ENCODE results near the gene DNAI7. TPM values are rescaled to one million over a fixed set of nuclear protein-coding genes. Genes with fewer than 3 reads are reported as not detected.
A peak's percentile ranks its signal among the peaks of the same experiment; 100 is the strongest.

DNAI7 gene, protein sequence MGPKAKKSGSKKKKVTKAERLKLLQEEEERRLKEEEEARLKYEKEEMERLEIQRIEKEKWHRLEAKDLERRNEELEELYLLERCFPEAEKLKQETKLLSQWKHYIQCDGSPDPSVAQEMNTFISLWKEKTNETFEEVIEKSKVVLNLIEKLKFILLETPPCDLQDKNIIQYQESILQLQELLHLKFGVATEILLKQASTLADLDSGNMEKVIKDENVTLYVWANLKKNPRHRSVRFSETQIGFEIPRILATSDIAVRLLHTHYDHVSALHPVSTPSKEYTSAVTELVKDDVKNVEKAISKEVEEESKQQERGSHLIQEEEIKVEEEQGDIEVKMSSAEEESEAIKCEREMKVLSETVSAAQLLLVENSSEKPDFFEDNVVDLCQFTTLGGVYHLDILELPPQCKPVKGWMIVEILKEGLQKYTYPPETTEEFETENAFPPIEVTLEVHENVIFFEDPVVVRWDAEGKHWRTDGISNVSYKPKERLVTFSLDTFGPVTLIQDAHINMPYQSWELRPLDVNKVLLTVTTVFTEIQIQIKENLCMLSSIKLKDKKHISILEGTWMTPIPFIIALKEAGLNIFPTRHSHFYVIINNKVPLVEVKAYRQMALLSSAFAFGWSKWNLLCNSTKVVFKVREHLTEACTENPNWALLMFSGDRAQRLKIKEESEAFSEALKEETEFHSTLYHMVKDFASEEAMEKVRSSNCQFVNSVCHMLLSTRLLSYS
- total RNA-seq, result not detected
- polyA plus RNA-seq, result not detected

DNA sequence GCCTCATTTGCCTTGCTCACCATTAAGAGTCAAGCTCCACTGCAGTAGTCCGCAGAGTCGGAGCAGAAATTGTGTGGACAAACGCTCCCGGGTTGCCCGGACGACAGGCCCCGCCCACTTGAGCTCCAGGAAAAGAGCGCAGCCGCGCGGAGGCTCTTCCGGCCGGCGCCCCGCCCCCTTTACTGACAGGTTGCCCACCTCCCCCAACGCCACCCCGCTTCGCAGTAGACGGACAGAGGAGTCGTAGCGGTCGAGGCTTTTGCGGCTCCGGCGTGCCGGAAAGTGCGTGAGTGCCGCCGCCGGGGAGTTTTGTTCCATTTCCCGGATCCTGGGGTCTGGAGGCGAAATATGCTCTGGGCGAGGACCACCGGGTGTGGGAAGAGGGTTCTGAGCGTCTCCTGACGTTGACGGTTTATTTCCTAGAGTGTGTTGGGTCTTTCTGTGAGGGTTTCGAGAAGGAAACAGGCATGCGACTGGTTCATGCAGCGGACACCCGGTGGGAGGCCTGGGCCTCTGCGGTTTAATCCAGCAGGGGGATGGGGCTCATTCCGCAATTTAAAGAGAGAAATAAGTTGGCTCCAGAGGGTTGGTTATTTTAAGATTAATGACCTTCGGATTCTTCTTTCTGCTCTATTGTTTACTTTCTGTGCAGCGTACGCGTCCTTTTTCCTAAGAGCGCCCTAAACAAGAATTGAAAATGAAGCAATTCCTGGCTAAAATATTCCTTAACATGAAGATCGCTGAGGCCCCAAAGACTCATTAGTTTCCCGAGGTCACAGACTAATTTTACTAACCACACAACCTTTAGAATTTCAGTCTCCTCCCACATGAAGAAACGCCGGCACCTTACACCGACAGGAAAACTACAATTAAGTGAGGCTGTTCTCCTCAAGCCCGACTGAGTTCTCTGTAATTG lies at the start of gene DNAI7, which contains the start of gene ETFRF1:
TSS of gene DNAI7 (minus strand) at position 105 of the 916 bp plus-strand sequence. CDS start at position 23, 82 bp downstream.
TSS of gene ETFRF1 (plus strand) at position 182 of the 916 bp plus-strand sequence. CDS start 8,720 bp downstream, outside the sequence.
- Mint-ChIP-seq H3K4me1 (peaks cover 31 to 54% (median 49%) of the 10 kb centered on the region in 3 donors), H3K9me3 (no peaks in the 10 kb centered on the region), H3K27me3 (peaks cover 0 to 6% of the 10 kb centered on the region in 2 donors), H3K4me3 (peak within 1 kb of the TSS; percentile 96 to 99 (median 97)), H3K36me3 (peaks cover 0 to 19% (median 4%) of the 10 kb centered on the region in 3 donors), H3K27ac (peak within 1 kb of the TSS; percentile 99 to 100 (median 99))
- Histone ChIP-seq H3K9me3 (ENCODE audit: low read length) (no peaks in the 10 kb centered on the region), H3K36me3 (ENCODE audit: insufficient read depth, low read length) (no peaks in the 10 kb centered on the region), H3K27me3 (ENCODE audit: insufficient read depth, low read length, poor library complexity, severe bottlenecking) (no peaks in the 10 kb centered on the region), H3K4me1 (ENCODE audit: insufficient read depth, low read length) (peaks cover 15% of the 10 kb centered on the region), H3K27ac (ENCODE audit: low read depth, low read length) (peak within 1 kb of the TSS; percentile 95), H3K4me3 (ENCODE audit: low read length) (peak within 1 kb of the TSS; percentile 84)
- POLR2A ChIA-PET, result interaction anchor here (0.6 to 1.8 kb wide), 5 partner anchors 10 to 144 kb away, joined by 4 to 10 read pairs (median 5); partner anchors contain the start of gene KRAS
- DNase-seq, result peak; percentile 95 to 98 (median 96)
- CTCF ChIA-PET, result interaction anchor here (0.9 to 1.2 kb wide), 7 partner anchors 8 to 194 kb away, joined by 3 to 6 read pairs (median 3); no protein-coding TSS in a partner anchor

DNA sequence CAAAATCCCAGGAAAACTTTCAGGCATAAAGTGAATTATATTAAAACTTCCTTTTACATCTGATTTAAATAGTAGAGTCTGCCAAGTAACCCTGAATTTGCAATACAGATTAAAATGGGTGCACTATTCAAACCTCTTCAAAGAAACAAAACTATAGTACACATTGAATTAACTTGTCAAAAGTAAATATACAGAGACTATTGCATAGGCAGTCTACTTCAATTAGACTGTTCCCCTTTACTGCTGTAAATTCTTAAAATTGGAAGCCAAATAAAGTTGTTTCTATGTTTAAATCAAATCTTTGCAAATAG lies 48.7 kb upstream of the DNAI7 start:
- Histone ChIP-seq H3K27ac (ENCODE audit: low read depth, low read length) (no peak overlapping the region), H3K4me1 (ENCODE audit: insufficient read depth, low read length) (peaks cover 10% of the 10 kb centered on the region), H3K4me3 (ENCODE audit: low read length) (no peak overlapping the region), H3K36me3 (ENCODE audit: insufficient read depth, low read length) (peaks cover 9% of the 10 kb centered on the region), H3K27me3 (ENCODE audit: insufficient read depth, low read length, poor library complexity, severe bottlenecking) (no peaks in the 10 kb centered on the region), H3K9me3 (ENCODE audit: low read length) (no peaks in the 10 kb centered on the region)
- Mint-ChIP-seq H3K27ac (peak overlapping the region in 4 of 8 donors; percentile 17 to 61 (median 24)), H3K9me3 (peaks cover 0 to 2% (median 0%) of the 10 kb centered on the region in 5 donors), H3K4me3 (no peak overlapping the region), H3K27me3 (no peaks in the 10 kb centered on the region), H3K4me1 (peaks cover 42 to 84% (median 74%) of the 10 kb centered on the region in 3 donors), H3K36me3 (peaks cover 0 to 61% (median 12%) of the 10 kb centered on the region in 3 donors)
- ChIA-PET CTCF (no interaction called here), POLR2A (no interaction called here)
- no peak for DNase-seq

DNA sequence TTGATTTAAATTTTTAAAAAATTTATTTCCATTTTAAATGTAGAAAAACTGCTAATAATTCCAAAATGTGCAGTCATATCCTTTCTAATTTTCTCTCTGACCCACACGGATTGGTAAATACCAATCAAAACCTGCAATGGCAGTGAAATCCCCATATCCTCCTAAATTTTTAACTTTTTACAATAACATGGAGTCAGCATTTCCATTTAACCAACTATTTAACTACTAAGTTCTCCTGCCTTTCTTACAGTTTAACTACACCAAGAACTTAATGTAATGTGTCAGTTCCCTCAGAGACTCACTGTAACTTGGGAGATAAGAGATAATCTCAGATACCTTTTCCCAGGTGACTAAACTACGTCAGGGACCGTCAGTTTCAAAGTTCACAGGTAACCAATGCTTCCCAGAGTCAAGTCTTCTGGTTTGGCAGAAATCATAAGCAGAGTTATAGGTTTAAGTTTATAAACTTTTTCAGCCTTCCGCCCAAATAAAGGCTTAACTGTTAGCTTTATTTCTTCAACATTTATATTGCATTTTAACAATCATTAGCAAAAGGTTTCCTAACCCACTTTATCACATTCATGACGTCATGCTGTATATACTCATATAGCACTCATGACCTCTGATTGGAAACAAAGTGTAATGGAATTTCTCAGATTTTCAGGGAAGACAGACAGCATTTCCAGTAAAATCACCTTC lies 48.2 kb upstream of the DNAI7 start:
- no peak for DNase-seq
- H3K4me3 Mint-ChIP-seq, result no peak overlapping the region
- no peak overlapping the region for H3K4me3 ChIP-seq (ENCODE audit: low read length)
- no peaks in the 10 kb centered on the region for H3K27me3 Mint-ChIP-seq
- ChIA-PET POLR2A (interaction anchor here (2.8 kb wide), 1 partner anchor 8 kb away, joined by 41 read pairs; the partner anchor contains the start of gene KRAS), CTCF (no interaction called here)
- H3K27ac Mint-ChIP-seq, result peak overlapping the region in 5 of 8 donors; percentile 17 to 76 (median 61)
- H3K27ac ChIP-seq (ENCODE audit: low read depth, low read length), result no peak overlapping the region
- H3K4me1 Mint-ChIP-seq, result peaks cover 38 to 84% (median 72%) of the 10 kb centered on the region in 3 donors
- H3K36me3 Mint-ChIP-seq, result peaks cover 0 to 62% (median 12%) of the 10 kb centered on the region in 3 donors
- H3K9me3 ChIP-seq (ENCODE audit: low read length), result no peaks in the 10 kb centered on the region
- no peaks in the 10 kb centered on the region for H3K27me3 ChIP-seq (ENCODE audit: insufficient read depth, low read length, poor library complexity, severe bottlenecking)
- peaks cover 0 to 2% (median 0%) of the 10 kb centered on the region in 5 donors for H3K9me3 Mint-ChIP-seq
- peaks cover 9% of the 10 kb centered on the region for H3K36me3 ChIP-seq (ENCODE audit: insufficient read depth, low read length)
- H3K4me1 ChIP-seq (ENCODE audit: insufficient read depth, low read length), result peaks cover 10% of the 10 kb centered on the region

DNA sequence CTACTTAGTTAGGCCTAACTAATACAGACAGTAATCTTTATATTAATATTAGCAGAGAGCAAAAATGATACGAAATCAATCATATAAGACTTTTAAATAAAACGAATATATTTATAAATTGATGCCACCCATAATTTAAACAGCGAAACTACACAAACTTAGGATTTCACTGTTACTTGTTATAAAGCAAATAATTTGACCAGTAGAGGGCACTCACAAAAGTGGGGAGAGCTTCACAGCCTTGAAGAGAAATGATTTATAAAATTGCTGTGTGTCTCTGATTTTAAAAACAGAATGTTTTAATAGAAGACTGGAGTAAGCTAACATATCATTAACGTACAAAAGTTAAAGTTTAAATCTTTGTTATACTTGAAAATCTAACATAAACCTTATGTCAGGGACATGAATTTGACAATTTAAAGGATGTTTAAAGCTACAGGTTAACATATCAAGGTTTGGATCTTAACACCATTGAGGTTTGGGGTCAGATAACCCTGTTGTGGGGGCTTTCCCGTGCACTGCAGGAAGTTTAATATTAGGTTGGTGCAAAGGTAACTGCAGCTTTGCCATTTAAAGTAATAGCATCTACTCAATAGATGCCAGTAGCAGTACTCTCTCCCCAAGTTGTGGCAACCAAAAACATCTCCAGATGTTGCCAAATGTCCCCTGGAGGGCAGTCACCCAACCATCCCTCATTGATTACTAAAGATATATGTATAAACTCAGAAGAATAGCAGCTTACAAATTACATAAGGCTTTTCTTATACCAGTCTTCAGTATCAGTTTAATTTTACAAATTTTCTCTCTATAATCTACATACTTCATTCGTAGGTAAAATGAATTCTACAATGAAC lies 46.4 kb upstream of the DNAI7 start:
- Histone ChIP-seq H3K27me3 (ENCODE audit: insufficient read depth, low read length, poor library complexity, severe bottlenecking) (no peaks in the 10 kb centered on the region), H3K27ac (ENCODE audit: low read depth, low read length) (no peak overlapping the region), H3K9me3 (ENCODE audit: low read length) (no peaks in the 10 kb centered on the region), H3K36me3 (ENCODE audit: insufficient read depth, low read length) (peaks cover 9% of the 10 kb centered on the region), H3K4me1 (ENCODE audit: insufficient read depth, low read length) (peaks cover 10% of the 10 kb centered on the region), H3K4me3 (ENCODE audit: low read length) (no peak overlapping the region)
- Mint-ChIP-seq H3K36me3 (peaks cover 0 to 72% (median 16%) of the 10 kb centered on the region in 3 donors), H3K9me3 (no peaks in the 10 kb centered on the region), H3K27me3 (no peaks in the 10 kb centered on the region), H3K4me3 (peak overlapping the region in 3 of 7 donors; percentile 14 to 34 (median 34)), H3K4me1 (peaks cover 33 to 90% (median 79%) of the 10 kb centered on the region in 3 donors), H3K27ac (peak overlapping the region; percentile 52 to 96 (median 86))
- ChIA-PET CTCF (interaction anchor here (0.7 to 1.9 kb wide), 18 partner anchors 8 to 244 kb away, joined by 3 to 23 read pairs (median 4); partner anchors contain the start of gene KRAS), POLR2A (interaction anchor here (0.7 to 2.8 kb wide), 6 partner anchors 10 to 193 kb away, joined by 3 to 41 read pairs (median 3); partner anchors contain the start of genes DNAI7, ETFRF1 and KRAS)
- DNase-seq, result peak; percentile 22 to 77 (median 69)

DNA sequence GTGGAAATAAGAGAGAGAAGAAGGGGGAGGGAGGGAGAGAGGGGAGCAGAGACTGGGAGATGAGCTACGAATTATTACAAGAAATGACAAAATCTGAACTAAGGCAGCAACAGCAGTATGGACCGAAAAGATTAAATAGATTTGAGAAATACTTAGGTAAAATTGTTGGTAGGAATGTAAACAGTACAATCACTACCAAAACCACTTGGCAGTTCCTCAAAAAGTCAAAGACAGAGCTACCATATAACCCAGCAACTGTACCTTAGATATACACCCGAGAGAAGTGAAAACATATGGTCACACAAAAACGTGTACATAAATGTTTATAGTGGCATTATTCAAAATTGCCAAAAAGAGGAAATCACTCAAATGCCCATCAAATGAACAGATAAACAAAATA lies 41.7 kb upstream of the DNAI7 start:
- H3K36me3 ChIP-seq (ENCODE audit: insufficient read depth, low read length), result no peaks in the 10 kb centered on the region
- no peaks in the 10 kb centered on the region for H3K27me3 Mint-ChIP-seq
- peak overlapping the region in 6 of 8 donors; percentile 8 to 69 (median 24) for H3K27ac Mint-ChIP-seq
- ChIA-PET POLR2A (no interaction called here), CTCF (interaction anchor here (1.5 kb wide), 1 partner anchor 161 kb away, joined by 3 read pairs; no protein-coding TSS in a partner anchor)
- no peak for DNase-seq
- peaks cover 18 to 70% (median 64%) of the 10 kb centered on the region in 3 donors for H3K4me1 Mint-ChIP-seq
- no peak overlapping the region for H3K4me3 ChIP-seq (ENCODE audit: low read length)
- H3K4me3 Mint-ChIP-seq, result no peak overlapping the region
- H3K9me3 ChIP-seq (ENCODE audit: low read length), result no peaks in the 10 kb centered on the region
- no peak overlapping the region for H3K27ac ChIP-seq (ENCODE audit: low read depth, low read length)
- H3K27me3 ChIP-seq (ENCODE audit: insufficient read depth, low read length, poor library complexity, severe bottlenecking), result no peaks in the 10 kb centered on the region
- H3K9me3 Mint-ChIP-seq, result no peaks in the 10 kb centered on the region
- H3K36me3 Mint-ChIP-seq, result peaks cover 0 to 61% (median 22%) of the 10 kb centered on the region in 3 donors
- peaks cover 9% of the 10 kb centered on the region for H3K4me1 ChIP-seq (ENCODE audit: insufficient read depth, low read length)

DNA sequence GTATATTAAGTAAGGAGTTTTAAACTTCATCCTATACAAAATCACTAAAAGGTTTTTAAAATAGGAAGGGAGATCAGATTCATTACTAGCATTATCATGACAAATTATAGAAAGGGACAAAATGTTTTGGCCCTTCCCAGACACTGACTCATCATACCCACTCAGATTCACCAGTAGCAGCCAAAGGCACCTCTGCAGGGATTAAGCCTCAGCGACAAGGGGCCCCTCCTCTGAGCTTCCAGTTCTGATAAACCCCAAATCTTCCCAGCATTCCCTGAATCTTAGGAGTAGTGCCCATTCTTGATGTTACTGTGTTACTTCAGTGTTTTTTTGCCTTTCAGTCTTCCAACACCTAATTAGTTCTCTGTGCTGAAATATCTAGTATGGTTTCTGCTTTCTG lies 41.2 kb upstream of the DNAI7 start:
- Histone ChIP-seq H3K9me3 (ENCODE audit: low read length) (no peaks in the 10 kb centered on the region), H3K27ac (ENCODE audit: low read depth, low read length) (no peak overlapping the region), H3K4me3 (ENCODE audit: low read length) (no peak overlapping the region), H3K27me3 (ENCODE audit: insufficient read depth, low read length, poor library complexity, severe bottlenecking) (no peaks in the 10 kb centered on the region), H3K36me3 (ENCODE audit: insufficient read depth, low read length) (no peaks in the 10 kb centered on the region), H3K4me1 (ENCODE audit: insufficient read depth, low read length) (peaks cover 6% of the 10 kb centered on the region)
- DNase-seq, result no peak
- ChIA-PET CTCF (interaction anchor here (1.5 kb wide), 1 partner anchor 161 kb away, joined by 3 read pairs; no protein-coding TSS in a partner anchor), POLR2A (no interaction called here)
- H3K36me3 Mint-ChIP-seq, result peaks cover 0 to 64% (median 22%) of the 10 kb centered on the region in 3 donors
- no peaks in the 10 kb centered on the region for H3K27me3 Mint-ChIP-seq
- H3K9me3 Mint-ChIP-seq, result no peaks in the 10 kb centered on the region
- H3K27ac Mint-ChIP-seq, result peak overlapping the region in 6 of 8 donors; percentile 13 to 90 (median 36)
- H3K4me3 Mint-ChIP-seq, result no peak overlapping the region
- peaks cover 14 to 68% (median 60%) of the 10 kb centered on the region in 3 donors for H3K4me1 Mint-ChIP-seq

All from CD8-positive, alpha-beta memory T cell (primary cell).